ENCODE results near the gene ADAMTS2.
"Not testable (repeated sequence)": the region's sequence is repeated elsewhere in the genome, so short reads cannot be mapped to it uniquely, and the experiment has no call there.

ADAMTS2 gene

DNA sequence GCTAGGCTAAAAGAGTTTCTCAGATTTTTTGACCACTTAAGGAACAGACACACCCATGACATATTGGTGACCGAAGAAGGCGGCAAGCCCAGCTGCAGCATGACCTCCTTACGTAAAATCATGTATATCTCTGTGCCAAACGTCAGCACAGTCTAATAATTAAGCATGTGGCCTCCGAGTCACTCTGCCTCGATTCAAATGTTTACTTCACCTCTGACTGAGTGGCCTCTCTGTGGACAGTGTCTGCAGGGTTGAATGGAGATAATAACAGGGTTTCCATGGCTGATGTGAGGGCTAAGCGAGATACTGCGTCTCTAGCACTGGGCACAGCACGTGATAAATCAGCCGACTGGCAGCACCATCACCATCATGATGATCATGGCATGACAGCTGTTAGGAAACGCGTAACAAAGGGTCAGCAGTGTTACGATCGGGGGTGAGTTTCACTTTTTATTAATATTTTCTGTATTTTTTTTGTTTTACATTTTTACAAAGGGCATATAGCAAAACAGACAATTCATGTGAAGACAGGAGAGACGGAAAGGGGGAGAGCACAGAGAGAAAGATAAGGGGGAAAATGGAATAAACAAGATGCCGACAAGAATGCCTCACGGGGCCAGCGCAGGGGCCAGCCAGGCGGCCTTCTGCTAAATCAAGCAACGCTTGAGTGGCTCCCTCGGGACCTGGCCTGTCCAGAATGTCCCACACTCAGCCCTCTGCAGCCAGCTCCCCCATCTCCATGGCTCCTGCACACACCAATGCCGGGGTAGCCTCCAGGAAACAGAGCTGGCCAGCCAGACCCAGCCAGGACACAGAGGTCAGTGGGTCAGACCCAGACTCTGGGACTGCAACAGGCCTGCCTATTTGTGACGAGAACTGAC is 60.3 kb downstream of the ADAMTS2 start:
- no peak for DNase-seq (ENCODE audit: extremely low read depth, low read depth)
- TF ChIP-seq, protein P1, sequence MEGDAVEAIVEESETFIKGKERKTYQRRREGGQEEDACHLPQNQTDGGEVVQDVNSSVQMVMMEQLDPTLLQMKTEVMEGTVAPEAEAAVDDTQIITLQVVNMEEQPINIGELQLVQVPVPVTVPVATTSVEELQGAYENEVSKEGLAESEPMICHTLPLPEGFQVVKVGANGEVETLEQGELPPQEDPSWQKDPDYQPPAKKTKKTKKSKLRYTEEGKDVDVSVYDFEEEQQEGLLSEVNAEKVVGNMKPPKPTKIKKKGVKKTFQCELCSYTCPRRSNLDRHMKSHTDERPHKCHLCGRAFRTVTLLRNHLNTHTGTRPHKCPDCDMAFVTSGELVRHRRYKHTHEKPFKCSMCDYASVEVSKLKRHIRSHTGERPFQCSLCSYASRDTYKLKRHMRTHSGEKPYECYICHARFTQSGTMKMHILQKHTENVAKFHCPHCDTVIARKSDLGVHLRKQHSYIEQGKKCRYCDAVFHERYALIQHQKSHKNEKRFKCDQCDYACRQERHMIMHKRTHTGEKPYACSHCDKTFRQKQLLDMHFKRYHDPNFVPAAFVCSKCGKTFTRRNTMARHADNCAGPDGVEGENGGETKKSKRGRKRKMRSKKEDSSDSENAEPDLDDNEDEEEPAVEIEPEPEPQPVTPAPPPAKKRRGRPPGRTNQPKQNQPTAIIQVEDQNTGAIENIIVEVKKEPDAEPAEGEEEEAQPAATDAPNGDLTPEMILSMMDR (IDR thresholded peaks at IDR 0.05; ENCODE audit: low read depth, low read length): no peak

DNA sequence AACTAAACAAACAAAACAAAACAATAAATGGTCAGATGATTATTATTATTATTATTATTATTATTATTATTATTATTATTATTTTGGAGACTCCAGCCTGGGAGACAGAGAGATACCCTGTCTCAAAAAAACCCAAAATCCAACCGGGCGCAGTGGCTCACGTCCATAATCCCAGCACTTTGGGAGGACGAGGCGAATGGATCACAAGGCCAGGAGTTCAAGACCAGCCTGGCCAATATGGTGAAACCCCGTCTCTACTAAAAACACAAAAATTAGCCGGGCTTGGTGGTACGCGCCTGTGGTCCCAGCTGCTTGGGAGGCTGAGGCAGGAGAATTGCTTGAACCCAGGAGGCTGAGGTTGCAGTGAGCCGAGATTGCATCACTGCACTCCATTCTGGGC is 61.4 kb downstream of the ADAMTS2 start:
- not testable (repeated sequence) for DNase-seq (ENCODE audit: extremely low read depth, low read depth)

DNA sequence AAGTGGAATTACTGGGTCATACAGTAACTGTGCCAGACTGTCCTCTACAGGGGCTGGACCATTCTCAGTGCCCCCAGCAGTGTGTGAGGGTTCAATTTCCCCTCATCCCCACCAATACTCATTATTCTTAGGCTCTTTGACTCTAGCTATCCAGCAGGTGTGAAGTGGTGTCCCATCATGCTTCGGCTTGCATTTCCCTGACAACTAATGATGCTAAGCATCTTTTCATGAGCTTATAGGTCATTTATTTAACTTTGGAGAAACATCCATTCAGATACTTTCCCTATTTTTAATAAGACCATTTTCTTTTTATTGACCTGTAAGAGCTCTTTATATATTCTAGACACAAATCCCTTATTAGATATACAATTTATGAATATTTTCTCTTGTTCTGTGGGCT is 63.6 kb downstream of the ADAMTS2 start:
- DNase-seq (ENCODE audit: extremely low read depth, low read depth): no peak
- TF ChIP-seq, protein P1 (IDR thresholded peaks at IDR 0.05; ENCODE audit: low read depth, low read length): no peak

DNA sequence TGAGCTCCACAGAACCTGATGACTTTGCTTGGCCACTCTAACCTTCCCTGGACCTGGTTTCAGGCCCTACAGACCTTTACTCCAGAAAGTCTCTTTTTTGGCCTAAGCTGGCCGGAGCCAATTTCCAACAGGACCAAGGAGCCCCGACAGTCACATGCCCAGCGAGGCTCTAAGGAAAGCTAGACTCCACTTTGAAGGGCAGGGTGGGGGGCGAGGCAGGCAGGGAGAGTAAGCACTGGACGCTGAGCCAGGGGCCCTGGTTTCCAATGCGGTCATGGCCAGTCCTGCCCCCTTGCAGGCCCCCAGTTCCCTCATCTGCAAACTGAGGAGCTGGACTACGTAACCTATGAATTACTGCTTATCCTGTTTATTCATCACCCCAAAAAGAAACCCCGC is 65.2 kb downstream of the ADAMTS2 start:
- TF ChIP-seq, protein P1 (IDR thresholded peaks at IDR 0.05; ENCODE audit: low read depth, low read length): no peak
- no peak for DNase-seq (ENCODE audit: extremely low read depth, low read depth)

DNA sequence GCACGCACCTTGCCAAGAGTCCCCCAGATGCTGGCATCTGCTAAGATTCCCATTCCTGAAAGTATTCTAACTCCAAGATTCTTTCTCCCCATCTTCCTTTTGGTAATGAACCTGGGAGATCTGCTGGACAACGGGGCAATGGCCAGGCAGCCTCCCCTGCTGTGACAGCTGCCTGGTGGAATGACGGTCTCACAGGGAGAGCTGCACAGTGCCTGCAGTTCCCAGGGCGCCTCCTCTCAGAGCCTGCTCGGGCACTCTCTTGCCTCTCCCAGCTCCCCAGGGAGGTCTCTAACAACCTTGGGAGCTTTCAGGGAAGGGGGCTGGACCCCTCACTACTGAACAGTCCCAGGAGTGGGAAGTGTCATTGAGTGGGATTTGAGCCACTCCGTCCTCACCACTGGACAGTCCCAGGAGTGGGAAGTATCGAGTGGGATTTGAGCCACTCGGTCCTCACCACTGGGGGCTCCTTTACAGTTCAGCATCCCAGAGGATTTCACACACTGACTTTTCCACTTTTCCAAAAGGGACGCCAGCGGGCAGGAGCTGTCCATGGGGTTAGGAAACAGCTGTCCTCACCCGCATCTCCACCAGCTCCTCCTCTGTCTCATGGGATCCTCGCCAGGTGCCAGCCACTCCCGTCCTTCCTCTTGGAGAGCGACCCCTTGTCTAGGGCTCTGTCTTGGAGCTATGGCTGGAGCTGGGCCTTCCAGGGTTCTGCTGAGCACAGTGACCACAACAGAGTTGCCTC is 65.7 kb downstream of the ADAMTS2 start:
- DNase-seq (ENCODE audit: extremely low read depth, low read depth): no peak
- TF ChIP-seq, protein P1 (IDR thresholded peaks at IDR 0.05; ENCODE audit: low read depth, low read length): no peak

DNA sequence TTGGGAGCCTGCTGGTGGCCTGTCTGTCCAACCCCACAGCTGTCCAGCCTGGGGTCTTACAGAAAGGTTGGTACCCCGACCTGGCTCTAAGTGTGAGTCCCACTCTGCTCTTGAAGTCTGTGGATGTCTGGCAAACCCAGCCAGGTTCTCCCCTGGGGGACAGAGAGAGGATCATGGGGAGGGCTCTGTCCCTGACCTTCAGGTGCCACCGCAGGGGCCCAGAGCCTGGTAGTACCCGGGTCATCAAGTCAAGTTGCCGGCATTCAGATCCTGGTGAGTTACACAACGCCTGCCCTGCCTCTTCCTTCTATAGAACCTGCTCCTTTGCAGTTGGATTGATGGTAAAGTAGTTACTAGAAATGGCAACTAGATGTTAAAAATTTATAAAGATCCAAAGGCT is 66.7 kb downstream of the ADAMTS2 start:
- DNase-seq (ENCODE audit: extremely low read depth, low read depth): no peak
- TF ChIP-seq, protein P1 (IDR thresholded peaks at IDR 0.05; ENCODE audit: low read depth, low read length): no peak

DNA sequence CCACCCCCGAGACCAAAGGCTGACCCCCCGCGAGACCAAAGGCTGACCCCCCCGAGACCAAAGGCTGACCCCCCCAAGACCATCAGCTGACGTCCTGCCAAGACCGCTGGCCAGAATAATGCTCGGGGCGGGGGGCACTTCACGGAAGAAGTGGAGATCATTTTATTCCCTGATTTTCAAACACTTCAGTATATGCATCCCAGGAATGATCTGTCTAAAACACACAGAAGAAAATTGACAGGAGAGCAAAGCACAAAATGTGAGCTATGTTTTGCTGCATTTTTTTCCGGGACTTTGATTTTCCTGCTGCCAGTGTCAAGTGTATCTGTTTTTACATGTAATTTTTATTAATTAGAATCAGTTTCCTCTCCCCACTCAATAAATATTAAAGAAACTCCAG is 67.1 kb downstream of the ADAMTS2 start:
- no peak for DNase-seq (ENCODE audit: extremely low read depth, low read depth)
- TF ChIP-seq, protein P1 (IDR thresholded peaks at IDR 0.05; ENCODE audit: low read depth, low read length): no peak
